NCI-H128 (cell line): ENCODE data around the gene GDF15.
"Not testable (repeated sequence)": the region's sequence is repeated elsewhere in the genome, so short reads cannot be mapped to it uniquely, and the experiment has no call there.

Source experiments
- DNase-seq: peaks from one replicate; lab custom pipeline; 2025; ENCODE audit not compliant: unreplicated experiment; lab: John Stamatoyannopoulos, UW

Gene GDF15

DNA sequence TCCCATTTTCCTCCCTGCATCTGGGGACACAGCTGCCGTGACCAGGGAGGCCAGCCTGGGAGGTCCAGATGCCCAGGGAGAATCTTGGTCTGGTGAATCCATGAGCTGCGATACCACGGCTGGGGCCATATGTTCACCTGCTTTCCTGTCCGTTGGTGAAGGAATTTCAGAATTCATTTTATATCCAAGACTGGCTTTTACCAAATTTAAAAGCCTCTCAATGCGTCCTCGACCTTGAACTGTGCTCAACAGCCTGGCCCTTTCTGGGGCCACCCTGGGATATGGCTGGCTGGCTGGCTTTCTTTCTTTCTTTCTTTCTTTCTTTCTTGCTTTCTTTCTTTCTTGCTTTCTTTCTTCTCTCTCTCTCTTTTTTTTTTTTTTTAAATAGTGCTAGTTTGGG is 22.2 kb upstream of the GDF15 start:
- no peak for DNase-seq

DNA sequence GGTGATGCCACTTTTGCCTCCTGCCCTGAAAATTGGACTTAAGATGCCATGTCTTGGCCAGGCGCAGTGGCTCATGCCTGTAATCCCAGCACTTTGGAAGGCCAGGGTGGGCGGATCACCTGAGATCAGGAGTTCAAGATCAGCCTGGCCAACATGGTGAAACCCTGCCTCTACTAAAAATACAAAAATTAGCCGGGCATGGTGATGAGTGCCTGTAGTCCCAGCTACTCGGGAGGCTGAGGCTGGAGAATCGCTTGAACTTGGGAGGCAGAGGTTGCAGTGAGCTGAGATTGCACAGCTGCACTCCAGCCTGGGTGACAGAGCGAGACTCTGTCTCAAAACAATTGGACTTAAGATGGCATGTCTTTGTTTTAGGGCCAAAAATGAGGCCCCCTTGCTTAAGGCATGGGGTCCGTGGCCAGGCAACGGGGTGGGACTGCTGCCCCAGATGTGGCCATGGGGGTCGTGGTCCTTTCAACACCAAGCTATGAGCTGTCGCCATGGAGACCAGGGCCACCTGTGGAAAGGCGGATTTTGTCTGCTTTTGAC is 21.6 kb upstream of the GDF15 start:
- DNase-seq = not testable (repeated sequence)

DNA sequence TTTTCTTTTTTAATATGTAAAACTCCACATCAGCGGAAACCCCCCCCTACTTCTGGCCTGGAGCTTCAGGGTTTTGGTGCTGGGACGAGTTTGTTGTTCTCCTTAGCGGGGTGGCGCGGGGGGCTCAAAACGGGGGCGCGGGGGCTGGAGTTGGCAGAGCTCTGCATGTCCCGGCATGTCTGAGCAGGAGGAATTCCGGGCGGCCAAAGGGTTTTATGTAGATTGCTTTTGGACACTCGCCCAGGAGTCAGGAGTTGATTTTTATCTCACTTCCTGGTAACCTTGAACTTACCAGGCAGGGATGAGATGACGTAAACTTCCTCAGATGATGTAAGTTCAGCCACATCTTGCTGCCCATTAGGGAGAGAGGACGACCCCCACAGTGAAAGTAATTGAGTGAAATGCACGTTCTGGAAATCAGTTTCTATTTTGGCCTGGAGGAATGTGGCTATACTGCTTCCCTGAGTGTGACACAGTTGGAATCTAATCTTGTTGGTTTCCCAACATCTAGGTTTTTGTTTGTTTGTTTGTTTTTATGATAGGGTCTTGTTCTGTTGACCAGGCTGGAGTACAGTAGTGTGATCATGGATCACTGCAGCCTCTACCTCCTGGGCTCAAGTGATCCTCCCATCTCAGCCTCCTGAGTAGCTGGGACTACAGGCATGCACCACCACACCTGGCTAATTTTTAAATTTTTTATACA is 21.0 kb upstream of the GDF15 start:
- peak; percentile 17 for DNase-seq

DNA sequence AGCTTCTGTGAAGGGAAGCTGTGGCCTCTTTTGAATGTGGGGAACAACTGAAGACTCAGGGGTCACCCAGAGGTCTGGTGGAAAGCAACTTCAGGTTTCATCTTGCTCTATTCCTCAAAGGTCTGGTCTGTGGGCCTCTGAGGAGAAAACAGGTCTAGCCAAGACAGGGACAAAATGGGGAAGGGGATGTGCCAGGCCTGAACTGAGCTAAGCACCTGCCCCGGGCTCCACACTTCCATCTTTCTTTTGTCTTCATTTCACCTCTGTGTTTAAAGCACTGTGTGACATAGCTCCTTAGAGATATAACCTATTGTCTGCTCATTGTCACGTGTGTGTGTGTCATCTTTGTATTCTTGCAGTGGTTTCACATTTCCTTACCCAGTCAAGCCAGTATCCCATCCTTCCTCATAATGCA is 19.9 kb upstream of the GDF15 start:
- DNase-seq = no peak

DNA sequence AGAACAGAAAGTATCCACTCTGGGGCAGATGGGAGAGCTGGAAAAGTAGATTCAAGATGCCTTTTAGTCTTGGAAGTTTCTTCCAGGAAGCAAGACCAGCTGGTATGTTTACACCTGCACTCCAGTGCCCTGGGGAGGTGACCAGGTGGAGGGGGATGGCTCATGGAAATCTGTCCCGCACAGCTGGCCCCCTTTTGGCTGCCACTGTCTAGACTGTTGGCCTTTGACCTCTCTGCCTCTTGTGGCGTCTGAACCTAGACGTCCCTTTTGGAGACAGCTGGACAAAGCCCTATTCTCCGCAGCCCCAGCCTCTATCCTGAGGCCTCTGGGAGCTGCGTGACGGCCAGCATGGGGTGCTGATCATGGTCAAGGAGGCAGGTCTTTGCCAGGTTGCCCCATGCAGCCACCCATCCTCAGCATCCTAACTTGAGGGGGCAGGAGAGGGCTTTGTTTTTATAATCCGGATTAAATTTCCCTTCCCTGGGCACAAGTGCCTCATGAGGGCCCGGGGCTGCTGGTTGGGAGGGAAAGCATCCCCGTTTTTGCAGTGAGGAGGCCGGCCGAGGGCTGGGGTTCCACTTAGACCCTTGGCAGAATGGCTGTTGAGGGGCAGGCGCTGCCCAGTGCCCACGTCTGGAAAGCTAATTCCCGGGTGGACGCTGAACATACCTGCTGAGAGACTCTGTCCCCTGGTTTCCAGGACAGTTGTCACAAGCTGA is 17.3 kb upstream of the GDF15 start:
- no peak for DNase-seq

DNA sequence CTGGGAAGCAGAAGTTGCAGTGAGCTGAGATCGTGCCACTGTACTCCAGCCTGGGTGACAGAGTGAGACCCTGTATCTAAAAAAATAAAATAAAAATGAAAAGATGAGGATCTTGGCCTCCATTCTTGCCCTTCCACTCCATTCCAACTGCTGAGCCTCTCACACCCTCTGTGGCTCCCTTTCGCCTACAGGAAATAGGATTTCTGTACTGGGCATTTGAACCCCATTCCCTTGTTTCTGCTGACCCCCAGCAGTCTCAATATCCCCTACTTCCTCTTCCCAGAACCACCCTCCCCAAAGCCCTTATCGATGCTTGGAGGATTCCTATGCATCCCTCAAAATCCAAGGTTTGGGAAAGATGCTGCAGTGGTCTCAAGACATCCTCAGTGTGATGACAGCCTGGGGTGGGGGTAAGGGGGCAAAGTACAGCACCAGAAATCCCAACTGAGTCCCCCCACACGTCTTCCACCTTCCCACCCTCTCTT is 12.5 kb upstream of the GDF15 start:
- DNase-seq = no peak

DNA sequence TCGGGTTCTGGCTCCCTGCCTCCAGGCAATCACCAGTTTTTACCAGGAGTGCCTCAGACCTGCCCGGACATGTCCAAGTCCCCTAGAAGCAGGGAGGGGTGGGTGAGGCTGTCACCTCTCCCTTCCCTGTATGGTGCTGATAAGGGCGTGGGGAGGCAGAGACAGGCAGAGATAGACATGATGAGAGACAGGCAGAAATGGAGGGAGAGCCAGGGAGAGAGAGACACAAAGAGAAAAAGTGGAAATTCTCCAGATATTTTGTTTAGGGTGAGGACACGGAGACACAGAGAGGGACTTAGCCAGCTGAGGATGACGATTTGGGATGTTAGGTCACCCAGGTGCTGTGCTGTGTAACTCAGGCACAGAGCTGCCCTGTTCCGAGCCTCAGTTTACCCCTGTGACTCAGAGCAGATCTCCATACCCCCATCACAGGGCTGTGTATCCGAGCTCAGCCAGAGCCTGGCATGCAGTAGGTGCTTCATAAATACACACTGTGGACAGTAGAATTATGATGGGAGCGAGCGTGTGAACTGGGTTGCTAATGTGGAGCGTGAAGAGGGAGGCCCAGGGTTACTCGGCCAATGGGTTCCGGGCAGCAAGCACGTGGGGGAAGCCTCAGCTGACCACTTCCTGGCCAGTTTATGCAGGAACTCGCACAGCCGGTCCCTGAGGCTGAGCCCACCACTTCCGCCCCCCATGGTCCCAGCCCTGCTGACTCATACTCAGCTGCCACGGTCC is 11.9 kb upstream of the GDF15 start:
- no peak for DNase-seq

DNA sequence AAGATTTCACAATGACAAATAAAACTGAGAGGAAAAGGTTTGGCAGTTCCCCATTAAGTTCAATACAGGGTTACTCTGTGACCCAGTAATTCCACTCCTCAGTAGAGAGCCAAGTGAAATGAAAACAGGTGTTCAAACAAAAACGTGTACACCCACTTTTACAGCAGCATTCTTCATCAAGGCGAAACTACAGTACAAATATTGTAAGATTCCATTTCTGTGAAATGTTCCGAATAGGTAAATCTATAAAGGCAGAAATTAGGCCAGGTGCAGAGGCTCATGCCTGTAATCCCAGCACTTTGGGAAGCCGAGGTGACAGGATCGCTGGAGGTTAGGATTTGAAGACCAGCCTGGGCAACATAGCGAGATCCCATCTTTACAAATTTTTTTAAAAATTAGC is 8.9 kb upstream of the GDF15 start:
- no peak for DNase-seq

DNA sequence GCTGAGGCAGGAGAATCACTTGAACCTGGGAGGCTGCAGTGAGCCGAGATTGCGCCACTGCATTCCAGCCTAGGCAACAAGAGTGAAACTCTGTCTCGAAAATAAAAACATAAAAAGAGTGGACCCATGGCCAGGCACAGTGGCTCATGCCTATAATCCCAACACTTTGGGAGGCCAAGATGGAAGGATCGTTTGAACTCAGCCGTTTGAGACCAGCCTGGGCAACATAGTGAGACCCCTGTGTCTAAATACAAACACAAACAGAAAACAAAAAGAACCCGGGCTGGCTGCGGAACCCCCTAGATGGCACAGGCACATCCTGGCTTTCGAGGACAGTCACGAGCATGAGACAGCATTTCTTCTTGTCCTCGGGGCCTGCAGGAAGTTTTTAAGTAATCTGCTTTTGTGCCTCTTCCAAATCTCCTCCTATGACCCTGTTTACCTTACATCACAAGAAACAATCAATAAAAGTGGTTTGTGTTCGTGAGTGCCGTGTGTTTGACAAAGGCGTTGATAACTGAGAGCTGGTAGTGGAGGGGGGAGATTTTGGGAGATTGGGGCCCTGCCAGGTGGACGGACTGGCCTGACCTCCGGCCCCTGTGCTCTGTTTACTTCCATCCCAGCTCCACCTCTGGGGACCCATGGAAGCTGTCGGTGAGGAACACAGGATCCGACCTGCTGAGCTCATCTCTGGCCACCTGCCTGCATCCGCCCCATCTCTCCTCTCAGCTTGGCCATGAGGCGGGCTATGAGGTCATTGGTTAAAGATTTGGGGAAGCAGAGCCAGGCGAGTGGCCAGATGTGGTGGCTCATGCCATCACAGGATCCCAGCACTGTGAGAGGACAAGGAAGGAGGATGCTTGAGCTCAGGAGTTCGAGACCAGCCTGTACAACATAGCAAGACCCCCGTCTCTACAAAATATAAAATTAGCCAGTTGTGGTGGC is 5.9 kb upstream of the GDF15 start:
- DNase-seq = no peak

DNA sequence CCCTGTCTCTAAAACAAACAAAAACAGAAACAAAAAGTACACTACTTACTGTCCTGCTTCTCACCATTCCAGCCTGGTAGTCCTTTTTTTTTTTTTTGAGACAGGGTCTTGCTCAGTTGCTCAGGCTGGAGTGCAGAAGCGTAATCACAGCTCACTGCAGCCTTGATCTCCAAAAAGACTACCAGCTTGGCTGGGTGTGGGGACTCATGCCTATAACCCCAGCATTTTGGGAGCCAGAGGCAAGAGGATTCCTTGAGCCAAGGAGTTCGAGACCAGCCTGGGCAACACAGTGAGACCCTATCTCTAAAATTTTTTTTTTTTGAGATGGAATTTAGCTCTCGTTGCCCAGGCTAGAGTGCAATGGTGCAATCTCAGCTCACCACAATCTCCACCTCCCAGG is 5.1 kb upstream of the GDF15 start:
- DNase-seq = no peak

DNA sequence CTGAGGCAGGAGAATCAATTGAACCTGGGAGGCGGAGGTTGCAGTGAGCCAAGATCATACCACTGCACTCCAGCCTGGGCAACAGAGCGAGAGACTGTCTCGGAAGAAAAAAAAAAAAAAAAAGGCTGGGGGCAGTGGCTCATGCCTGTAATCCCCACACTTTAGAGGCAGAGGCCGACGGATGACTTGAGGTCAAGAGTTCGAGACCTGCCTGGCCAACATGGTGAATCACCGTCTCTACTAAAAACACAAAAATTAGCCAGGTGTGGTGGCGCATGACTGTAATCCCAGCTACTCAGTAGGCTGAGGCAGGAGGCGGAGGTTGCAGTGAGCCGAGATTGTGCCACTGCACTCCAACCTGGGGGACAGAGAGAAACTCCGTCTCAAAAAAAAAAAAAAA is 2.3 kb upstream of the GDF15 start:
- DNase-seq = not testable (repeated sequence)

DNA sequence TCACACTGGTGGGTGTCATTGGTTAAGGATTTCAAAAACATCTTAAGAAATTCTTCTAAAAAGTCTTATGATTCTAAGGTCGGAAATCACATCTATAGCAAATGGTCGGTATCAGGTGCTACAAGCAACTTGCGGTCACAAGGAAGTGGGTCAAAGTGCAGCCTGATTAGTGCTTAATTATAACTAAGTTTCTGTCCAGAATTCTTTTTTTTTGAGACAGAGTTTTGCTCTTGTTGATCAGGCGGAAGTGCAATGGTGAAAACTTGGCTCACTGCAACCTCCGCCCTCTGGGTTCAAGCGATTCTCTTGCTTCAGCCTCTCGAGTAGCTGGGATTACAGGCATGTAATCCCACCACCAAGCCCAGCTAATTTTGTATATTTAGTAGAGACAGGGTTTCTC is 1.2 kb upstream of the GDF15 start:
- no peak for DNase-seq

DNA sequence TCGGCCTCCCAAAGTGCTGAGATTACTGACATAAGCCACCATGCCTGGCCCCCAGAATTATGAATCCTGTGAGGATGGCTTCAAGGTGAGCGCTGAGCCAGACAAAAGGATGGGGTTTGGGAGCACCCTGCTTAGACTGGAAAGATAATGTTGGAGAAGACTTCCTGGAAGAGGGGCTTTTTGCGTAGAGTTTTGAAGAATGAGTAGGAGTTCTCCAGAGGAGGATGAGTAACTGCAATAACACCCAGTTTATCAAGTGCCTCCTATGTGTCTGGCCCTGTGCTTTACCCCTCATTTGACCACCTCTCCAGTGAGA is 641 bp upstream of the GDF15 start:
- no peak for DNase-seq

DNA sequence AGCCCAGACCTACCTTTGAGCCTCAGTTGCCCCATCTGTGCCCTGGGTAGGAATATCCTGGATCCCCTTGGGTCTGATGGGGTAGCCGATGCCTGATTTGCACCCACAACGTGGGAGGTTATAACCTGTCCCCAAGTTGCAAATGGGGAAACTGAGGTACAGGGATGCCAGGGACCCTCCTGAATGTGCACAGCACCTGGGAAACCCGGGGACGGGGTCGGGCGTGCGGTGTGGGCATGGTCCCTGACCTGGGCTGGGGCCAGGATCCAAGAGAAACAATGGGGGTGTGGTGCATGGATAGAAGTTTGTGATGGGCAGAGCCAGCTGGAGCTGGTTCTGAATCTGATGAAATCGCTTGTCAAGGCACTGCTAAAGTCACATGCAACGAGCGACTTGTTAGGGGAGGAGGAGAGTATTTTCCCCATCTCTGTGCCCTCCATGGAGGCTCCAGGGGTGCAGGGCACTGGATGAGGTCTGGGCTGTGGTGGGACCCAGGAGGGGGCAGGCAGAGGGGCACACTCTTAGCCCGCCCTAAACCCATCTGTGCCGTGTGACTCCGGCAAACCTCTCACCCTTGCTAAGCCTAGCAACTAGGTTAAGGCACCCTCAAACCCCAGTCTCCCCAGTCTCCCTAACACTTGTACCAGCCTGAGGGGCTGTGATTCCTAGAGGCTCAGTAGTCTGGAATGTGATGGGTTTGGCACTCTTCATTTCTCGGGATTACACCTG is 749 bp downstream of the GDF15 start:
- no peak for DNase-seq

DNA sequence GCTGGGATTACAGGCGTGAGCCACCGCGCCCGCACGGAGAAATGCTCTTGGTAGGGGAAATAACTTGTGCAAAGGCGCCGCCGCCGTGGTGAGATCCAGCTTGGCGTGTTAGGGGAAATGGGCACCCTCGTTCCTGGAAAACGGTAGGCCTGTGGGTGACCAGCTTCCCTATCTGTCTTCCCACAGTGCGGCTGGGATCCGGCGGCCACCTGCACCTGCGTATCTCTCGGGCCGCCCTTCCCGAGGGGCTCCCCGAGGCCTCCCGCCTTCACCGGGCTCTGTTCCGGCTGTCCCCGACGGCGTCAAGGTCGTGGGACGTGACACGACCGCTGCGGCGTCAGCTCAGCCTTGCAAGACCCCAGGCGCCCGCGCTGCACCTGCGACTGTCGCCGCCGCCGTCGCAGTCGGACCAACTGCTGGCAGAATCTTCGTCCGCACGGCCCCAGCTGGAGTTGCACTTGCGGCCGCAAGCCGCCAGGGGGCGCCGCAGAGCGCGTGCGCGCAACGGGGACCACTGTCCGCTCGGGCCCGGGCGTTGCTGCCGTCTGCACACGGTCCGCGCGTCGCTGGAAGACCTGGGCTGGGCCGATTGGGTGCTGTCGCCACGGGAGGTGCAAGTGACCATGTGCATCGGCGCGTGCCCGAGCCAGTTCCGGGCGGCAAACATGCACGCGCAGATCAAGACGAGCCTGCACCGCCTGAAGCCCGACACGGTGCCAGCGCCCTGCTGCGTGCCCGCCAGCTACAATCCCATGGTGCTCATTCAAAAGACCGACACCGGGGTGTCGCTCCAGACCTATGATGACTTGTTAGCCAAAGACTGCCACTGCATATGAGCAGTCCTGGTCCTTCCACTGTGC is 2.4 kb downstream of the GDF15 start:
- DNase-seq = peak; percentile 21

DNA sequence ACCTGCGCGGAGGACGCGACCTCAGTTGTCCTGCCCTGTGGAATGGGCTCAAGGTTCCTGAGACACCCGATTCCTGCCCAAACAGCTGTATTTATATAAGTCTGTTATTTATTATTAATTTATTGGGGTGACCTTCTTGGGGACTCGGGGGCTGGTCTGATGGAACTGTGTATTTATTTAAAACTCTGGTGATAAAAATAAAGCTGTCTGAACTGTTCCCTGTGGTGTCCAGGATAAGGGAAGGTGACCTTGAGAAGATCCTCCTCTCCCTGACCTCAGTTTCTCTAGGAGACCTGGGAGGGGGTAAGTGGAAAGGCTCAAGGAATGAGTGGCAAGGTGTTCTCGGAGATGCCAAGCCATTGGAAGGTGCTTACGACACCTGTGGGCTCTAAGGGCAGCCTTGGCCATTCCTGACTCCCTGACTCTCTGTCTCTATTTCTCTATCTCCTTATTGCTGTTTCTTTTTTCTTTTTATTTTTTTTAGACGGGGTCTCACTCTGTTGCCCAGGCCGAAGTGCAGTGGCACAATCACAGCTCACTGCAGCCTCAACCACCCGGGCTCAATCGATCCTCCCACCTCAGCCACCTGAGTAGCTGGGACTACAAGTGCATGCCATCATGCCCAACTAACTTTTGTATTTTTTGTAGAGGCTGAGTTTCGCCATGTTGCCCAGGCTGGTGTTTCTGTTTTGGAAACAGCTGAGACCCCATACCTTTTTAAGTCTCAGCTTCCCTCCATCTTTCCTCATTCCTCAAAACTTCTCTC is 3.2 kb downstream of the GDF15 start:
- DNase-seq = no peak

DNA sequence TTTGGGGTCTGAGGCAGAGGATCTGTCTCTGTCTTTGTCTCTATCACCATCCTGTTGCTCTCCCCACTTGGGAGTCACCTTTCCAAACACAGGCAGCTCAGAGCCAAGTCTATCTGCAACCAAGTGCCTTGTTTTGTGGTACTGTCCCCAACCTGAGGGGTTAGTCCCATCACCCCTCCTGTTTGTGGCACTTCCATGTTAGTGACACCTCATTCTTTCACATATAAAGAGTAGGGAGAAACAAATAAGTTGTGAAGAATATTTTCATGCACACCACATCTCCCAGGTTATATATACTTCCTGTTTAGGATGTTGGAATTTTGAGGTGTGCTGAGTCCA is 3.7 kb downstream of the GDF15 start:
- no peak for DNase-seq

DNA sequence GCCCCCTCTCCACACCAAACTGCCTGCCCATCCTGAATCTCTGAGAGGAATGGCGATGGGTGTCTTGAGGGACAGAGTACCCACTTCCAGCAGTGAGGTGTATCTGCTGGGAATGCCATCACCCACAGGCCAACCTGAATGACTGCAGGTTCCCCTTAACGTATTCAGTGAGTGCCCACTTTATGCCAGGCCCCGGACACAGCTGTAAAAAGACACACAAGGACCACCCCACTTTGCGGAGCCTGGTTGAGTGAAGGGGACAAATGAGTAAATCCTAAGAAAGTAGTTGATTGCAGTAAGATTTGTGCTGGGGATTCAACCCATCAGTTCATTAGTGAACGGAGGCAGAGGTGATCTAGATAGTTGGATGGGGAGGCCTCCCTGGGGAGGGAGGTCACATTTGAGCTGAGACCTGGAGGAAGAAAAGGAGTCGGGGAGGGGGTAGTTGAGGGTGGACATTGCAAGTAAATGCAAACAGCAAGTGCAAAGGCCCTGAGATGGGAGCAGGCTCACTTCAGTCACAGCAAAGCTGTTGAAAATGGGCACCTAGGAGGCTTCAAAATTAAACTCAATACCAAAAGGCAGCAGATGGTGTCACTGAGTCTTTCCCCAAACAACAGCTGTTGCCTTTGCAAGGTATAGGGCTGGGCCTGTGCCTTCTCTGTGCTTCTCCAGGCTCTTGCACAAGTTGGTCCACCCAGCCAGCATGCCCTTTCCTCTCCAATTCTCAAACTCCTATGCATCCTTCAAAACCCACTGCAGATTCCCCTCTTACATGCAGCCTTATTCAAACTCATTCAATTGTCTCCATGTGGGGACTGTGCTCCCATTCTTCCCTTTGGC is 4.3 kb downstream of the GDF15 start:
- no peak for DNase-seq
